Natural killer cell (primary cell): ENCODE measurements around the gene FAM131A. TPM values are rescaled to one million over a fixed set of nuclear protein-coding genes. Genes with fewer than 3 reads are reported as not detected.

Experiments
- ATAC-seq, 3 donors: fragments of 150-1000 bp in 2 of 3; fragments of 200-7000 bp in 1 of 3; cut with Tn5 transposase; 1 replicate in 1 of 3; 2 replicates in 2 of 3; pipeline ENCODE4 v1.10.0; 2021; ENCODE audit warnings: mild to moderate bottlenecking in 2 of 3, moderate library complexity in 2 of 3
- DNase-seq, 2 donors: peaks; one replicate each; pipeline versions ENCODE4 v3.0.0 to v3.0.0-alpha.2; 2013 to 2021; ENCODE audit warnings: mixed read lengths in 1 of 2
- H3K27ac ChIP-seq: one replicate; pipeline ENCODE4 v1.5.1; 2013; ENCODE audit warnings: mild to moderate bottlenecking, low read length
- H3K27me3 ChIP-seq: one replicate; pipeline ENCODE4 v1.6.1; 2013; ENCODE audit warnings: low read length; ENCODE audit not compliant: control insufficient read depth, insufficient read depth
- H3K36me3 ChIP-seq: one replicate; pipeline ENCODE4 v1.6.1; 2013; ENCODE audit warnings: low read length; ENCODE audit not compliant: control insufficient read depth, insufficient read depth
- H3K4me1 ChIP-seq: one replicate; pipeline ENCODE4 v1.6.1; 2013; ENCODE audit warnings: low read length; ENCODE audit not compliant: control insufficient read depth, insufficient read depth
- H3K4me3 ChIP-seq: one replicate; pipeline ENCODE4 v1.5.1; 2013; ENCODE audit warnings: low read length
- H3K9me3 ChIP-seq: one replicate; pipeline ENCODE4 v1.6.1; 2013; ENCODE audit warnings: low read length; ENCODE audit not compliant: control insufficient read depth, insufficient read depth
- H3K27ac Mint-ChIP-seq, 2 donors: one replicate each; pipeline ENCODE4 v1.8.0; 2022; ENCODE audit warnings: mild to moderate bottlenecking in 2 of 2, mixed read lengths in 2 of 2, moderate library complexity in 1 of 2
- H3K27me3 Mint-ChIP-seq, 2 donors: one replicate each; pipeline ENCODE4 v1.8.0; 2022; ENCODE audit warnings: low read depth in 2 of 2, mixed read lengths in 2 of 2
- H3K36me3 Mint-ChIP-seq: one replicate; pipeline ENCODE4 v1.8.0; 2022; ENCODE audit warnings: mixed read lengths
- H3K4me1 Mint-ChIP-seq, 2 donors: one replicate each; pipeline ENCODE4 v1.8.0; 2022; ENCODE audit warnings: mixed read lengths in 2 of 2
- H3K4me3 Mint-ChIP-seq: one replicate; pipeline ENCODE4 v1.8.0; 2022; ENCODE audit warnings: mild to moderate bottlenecking, moderate library complexity, mixed read lengths
- H3K9me3 Mint-ChIP-seq, 2 donors: one replicate each; pipeline ENCODE4 v1.8.0; 2022; ENCODE audit warnings: mixed read lengths in 2 of 2
- WGBS: methylation state at CpG from one replicate; pipeline ENCODE4 v1.1.7; 2013; ENCODE audit warnings: missing lambda C conversion rate; ENCODE audit not compliant: insufficient coverage; 5-methylcytosine and 5-hydroxymethylcytosine counted together
- intact Hi-C: fragments of 100-400 bp; cut with micrococcal nuclease; formaldehyde crosslinking; loops from one replicate; pipeline ENCODE4 v1.14.2; 2022
- total RNA-seq, 4 donors: library from RNA; stranded (reverse); fragments of 120-200 nt in 1 of 4; gene quantifications; one replicate each; pipeline versions ENCODE4 v1.2.3 to v1.2.4, GENCODE V29; 2013 to 2022
- TF ChIP-seq, protein P1 (sequence below): fragments of 200-600 bp; IDR thresholded peaks from one replicate; pipeline ENCODE4 v1.8.0; 2022; ENCODE audit warnings: antibody characterized with exemption

The FAM131A gene
- total RNA-seq, 3 donors from 2014 or later (not counting 1 experiment from before 2014, with no cell fraction given): 6.9 to 8.8 (median 8.5) TPM

DNA sequence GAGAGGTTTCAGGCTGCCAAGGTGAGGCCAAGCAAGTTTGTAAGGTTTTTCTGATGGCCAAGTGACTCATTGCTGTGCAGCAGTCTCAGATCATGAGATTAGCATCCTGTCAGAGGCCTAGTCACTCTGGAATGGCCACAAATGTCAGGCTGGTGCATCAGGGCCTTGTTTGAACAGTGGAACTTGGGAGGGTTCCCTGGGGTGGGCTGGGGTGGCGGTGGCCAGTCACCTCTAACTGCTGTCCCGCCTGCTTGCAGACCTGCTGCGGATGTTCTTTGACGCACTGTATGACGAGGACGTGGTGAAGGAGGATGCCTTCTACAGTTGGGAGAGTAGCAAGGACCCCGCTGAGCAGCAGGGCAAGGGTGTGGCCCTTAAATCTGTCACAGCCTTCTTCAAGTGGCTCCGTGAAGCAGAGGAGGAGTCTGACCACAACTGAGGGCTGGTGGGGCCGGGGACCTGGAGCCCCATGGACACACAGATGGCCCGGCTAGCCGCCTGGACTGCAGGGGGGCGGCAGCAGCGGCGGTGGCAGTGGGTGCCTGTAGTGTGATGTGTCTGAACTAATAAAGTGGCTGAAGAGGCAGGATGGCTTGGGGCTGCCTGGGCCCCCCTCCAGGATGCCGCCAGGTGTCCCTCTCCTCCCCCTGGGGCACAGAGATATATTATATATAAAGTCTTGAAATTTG is 2.8 kb upstream of the FAM131A start:
- ATAC-seq (peak in 2 of 3 donors; percentile 39 to 40), DNase-seq (peak in 1 of 2 donors; percentile 53)
- Mint-ChIP-seq H3K27me3 (peaks cover 0 to 7% of the 10 kb centered on the region in 2 donors), H3K4me3 (peak overlapping the region; percentile 90), H3K4me1 (peaks cover 17 to 37% of the 10 kb centered on the region in 2 donors), H3K36me3 (peaks cover 11% of the 10 kb centered on the region), H3K9me3 (no peaks in the 10 kb centered on the region), H3K27ac (peak overlapping the region; percentile 78 to 80)
- no peaks in the 10 kb centered on the region for H3K9me3 ChIP-seq
- H3K27ac ChIP-seq: peak overlapping the region; percentile 97
- H3K4me1 ChIP-seq: peaks cover 23% of the 10 kb centered on the region
- TF ChIP-seq, protein P1, sequence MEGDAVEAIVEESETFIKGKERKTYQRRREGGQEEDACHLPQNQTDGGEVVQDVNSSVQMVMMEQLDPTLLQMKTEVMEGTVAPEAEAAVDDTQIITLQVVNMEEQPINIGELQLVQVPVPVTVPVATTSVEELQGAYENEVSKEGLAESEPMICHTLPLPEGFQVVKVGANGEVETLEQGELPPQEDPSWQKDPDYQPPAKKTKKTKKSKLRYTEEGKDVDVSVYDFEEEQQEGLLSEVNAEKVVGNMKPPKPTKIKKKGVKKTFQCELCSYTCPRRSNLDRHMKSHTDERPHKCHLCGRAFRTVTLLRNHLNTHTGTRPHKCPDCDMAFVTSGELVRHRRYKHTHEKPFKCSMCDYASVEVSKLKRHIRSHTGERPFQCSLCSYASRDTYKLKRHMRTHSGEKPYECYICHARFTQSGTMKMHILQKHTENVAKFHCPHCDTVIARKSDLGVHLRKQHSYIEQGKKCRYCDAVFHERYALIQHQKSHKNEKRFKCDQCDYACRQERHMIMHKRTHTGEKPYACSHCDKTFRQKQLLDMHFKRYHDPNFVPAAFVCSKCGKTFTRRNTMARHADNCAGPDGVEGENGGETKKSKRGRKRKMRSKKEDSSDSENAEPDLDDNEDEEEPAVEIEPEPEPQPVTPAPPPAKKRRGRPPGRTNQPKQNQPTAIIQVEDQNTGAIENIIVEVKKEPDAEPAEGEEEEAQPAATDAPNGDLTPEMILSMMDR: no peak
- H3K36me3 ChIP-seq: peaks cover 48% of the 10 kb centered on the region
- no peak overlapping the region for H3K4me3 ChIP-seq
- intact Hi-C loops: loop anchor here (1.0 to 2.0 kb wide), 2 partner anchors 14 to 29 kb away; no protein-coding TSS in a partner anchor
- WGBS: 79% methylated on average over 14 of the region's 15 CpGs
- no peaks in the 10 kb centered on the region for H3K27me3 ChIP-seq

DNA sequence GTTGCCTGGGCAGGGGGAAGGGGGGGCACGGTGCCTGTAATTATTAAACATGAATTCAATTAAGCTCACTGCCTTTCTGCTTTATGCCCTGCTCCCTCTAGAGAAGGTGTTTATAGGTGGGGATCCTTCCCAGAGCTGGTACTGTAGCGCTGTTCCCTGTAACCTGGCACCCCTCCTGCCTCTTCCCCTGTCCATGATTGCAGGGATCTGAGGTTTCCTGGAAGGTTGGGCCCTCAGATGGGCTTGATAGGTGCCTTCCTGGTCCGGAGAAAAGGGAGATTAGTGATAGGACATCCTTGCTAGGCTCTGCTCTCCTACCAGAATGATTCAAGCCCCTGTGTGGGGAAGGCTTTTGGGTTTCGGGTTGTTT is 2.1 kb upstream of the FAM131A start:
- Mint-ChIP-seq H3K4me3 (peak overlapping the region; percentile 90), H3K4me1 (peaks cover 17 to 37% of the 10 kb centered on the region in 2 donors), H3K27me3 (peaks cover 0 to 7% of the 10 kb centered on the region in 2 donors), H3K9me3 (no peaks in the 10 kb centered on the region), H3K36me3 (peaks cover 8% of the 10 kb centered on the region), H3K27ac (peak overlapping the region; percentile 78 to 80)
- WGBS: 78% methylated on average over 4 of the region's 4 CpGs
- H3K27ac ChIP-seq: peak overlapping the region; percentile 97
- peaks cover 23% of the 10 kb centered on the region for H3K4me1 ChIP-seq
- TF ChIP-seq, protein P1: no peak
- ATAC-seq: peak in 1 of 3 donors; percentile 5
- intact Hi-C loops: loop anchor here (1.0 to 2.0 kb wide), 2 partner anchors 14 to 28 kb away; no protein-coding TSS in a partner anchor
- H3K9me3 ChIP-seq: no peaks in the 10 kb centered on the region
- H3K36me3 ChIP-seq: peaks cover 44% of the 10 kb centered on the region
- H3K27me3 ChIP-seq: no peaks in the 10 kb centered on the region
- no peak for DNase-seq
- H3K4me3 ChIP-seq: peak overlapping the region; percentile 51

GRCh38 chr3:184335661-184336546 is 1.5 kb upstream of the FAM131A start:
- H3K27me3 ChIP-seq: no peaks in the 10 kb centered on the region
- Mint-ChIP-seq H3K4me1 (peaks cover 17 to 41% of the 10 kb centered on the region in 2 donors), H3K27ac (peak overlapping the region; percentile 78 to 80), H3K4me3 (peak overlapping the region; percentile 90), H3K27me3 (peaks cover 0 to 7% of the 10 kb centered on the region in 2 donors), H3K9me3 (no peaks in the 10 kb centered on the region), H3K36me3 (peaks cover 8% of the 10 kb centered on the region)
- H3K9me3 ChIP-seq: no peaks in the 10 kb centered on the region
- peak overlapping the region; percentile 51 for H3K4me3 ChIP-seq
- peak; percentile 94 for DNase-seq
- H3K27ac ChIP-seq: peak overlapping the region; percentile 97
- H3K4me1 ChIP-seq: peaks cover 23% of the 10 kb centered on the region
- peaks cover 40% of the 10 kb centered on the region for H3K36me3 ChIP-seq
- TF ChIP-seq, protein P1: no peak
- intact Hi-C loops: loop anchor here (1.0 to 2.0 kb wide), 2 partner anchors 15 to 27 kb away; no protein-coding TSS in a partner anchor
- WGBS: 2% methylated on average over 77 of the region's 77 CpGs
- ATAC-seq: peak; percentile 77 to 88 (median 83)
